Transverse colon (tissue), 3 donors: ENCODE results near the gene PPFIBP2.

Source experiments
- POLR2A ChIP-seq: fragments of 450-650 bp; IDR thresholded peaks from one replicate; pipeline ENCODE4 v1.6.1; 2016; ENCODE audit warnings: antibody characterized with exemption, mild to moderate bottlenecking, moderate library complexity
- TF ChIP-seq, protein P1 (sequence below), 5 experiments: fragments of 200-600 bp in 3 of 5; fragments of 450-650 bp in 2 of 5; sonication (generic) in 3 of 5; IDR thresholded peaks; 1 replicate in 2 of 5; 2 replicates in 3 of 5; pipeline ENCODE4 v1.5.1; 2016 to 2017; ENCODE audit warnings: antibody characterized with exemption in 5 of 5, inconsistent platforms in 3 of 5, mild to moderate bottlenecking in 2 of 5, moderate library complexity in 1 of 5

DNA sequence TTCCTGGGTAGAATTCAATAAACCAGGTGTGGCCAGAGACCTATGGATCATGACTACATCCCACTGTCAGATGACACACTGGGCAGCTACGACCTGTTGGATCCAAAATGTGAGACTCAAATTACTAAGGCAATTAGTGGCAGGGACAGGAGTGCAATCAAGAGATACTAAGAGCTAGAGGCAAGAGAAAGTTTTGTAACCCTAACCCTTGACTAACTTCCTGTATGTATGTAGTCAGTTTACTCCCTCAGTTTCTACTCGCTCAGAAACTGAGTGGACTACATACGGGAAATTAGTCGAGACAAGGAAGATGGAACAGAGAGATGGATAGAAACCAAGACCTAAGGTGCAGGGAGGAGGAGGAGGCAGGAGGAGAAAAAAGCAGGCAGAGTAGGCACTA, 156.8 kb downstream of the PPFIBP2 start:
- no peak for TF ChIP-seq POLR2A
- TF ChIP-seq, protein P1, sequence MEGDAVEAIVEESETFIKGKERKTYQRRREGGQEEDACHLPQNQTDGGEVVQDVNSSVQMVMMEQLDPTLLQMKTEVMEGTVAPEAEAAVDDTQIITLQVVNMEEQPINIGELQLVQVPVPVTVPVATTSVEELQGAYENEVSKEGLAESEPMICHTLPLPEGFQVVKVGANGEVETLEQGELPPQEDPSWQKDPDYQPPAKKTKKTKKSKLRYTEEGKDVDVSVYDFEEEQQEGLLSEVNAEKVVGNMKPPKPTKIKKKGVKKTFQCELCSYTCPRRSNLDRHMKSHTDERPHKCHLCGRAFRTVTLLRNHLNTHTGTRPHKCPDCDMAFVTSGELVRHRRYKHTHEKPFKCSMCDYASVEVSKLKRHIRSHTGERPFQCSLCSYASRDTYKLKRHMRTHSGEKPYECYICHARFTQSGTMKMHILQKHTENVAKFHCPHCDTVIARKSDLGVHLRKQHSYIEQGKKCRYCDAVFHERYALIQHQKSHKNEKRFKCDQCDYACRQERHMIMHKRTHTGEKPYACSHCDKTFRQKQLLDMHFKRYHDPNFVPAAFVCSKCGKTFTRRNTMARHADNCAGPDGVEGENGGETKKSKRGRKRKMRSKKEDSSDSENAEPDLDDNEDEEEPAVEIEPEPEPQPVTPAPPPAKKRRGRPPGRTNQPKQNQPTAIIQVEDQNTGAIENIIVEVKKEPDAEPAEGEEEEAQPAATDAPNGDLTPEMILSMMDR (IDR thresholded peaks at IDR 0.05), result no peak
